Skin of body (tissue), 2 donors: ENCODE data around the gene LRRC55. TPM values are rescaled to one million over a fixed set of nuclear protein-coding genes. Genes with fewer than 3 reads are reported as not detected.

Experiments
- DNase-seq: peaks from one replicate; lab custom pipeline; 2025; lab: John Stamatoyannopoulos, UW
- total RNA-seq: library from RNA; depleted of rRNA; stranded (reverse); fragments of >200 nt; gene quantifications from one replicate; pipeline ENCODE4 v1.2.3, GENCODE V29; 2014

Gene LRRC55
- total RNA-seq, 1 donor from 2014 or later, result 0.89 TPM

DNA sequence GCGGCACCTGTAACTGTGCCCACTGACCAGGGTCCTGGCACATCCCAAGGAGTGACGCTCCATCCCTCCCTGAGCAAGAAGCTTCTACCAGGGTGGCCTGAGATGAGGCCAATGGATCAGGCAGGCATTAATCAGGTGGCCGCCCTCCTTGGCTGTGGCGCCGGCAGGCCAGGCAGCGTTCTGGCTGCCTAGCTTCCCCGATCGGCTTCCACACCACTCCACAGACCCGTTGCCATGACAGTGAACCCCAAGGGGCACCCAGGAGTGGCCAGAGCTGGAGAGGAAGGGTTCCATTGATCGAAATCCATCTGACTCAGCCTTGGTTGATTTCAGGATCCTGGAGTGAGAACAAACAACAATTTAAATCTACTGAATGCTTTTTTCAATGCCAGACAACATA, 20.5 kb downstream of the LRRC55 start:
- no peak for DNase-seq

GRCh38 chr11:57203359-57203758, 21.6 kb downstream of the LRRC55 start:
- peak; percentile 77 for DNase-seq

DNA sequence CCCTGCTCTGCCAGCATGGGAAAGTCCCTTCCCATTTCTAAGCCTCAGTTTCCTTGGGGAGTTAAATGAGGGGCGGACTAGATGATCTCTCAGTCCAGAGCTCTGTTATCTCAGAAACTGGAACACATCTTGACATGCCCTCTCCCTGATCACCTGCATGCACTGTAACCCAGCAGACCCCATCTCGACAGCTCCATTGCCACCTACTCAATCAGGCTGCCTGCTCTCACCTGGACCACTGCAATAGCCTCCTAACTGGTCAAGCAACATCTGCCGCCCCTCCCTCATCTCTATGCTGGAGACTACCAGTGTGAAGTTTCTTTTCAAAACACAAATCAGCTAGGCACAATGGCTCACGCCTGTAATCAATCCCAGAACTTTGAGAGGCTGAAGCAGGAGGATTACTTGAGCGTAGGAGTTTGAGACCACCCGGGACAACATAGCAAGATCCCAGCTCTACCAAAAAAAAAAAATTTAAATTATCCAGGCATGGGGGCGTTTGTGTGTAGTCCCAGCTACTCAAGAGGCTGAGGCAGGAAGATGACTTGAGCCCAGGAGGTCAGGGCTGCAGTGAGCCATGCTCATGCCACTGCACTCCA, 22.2 kb downstream of the LRRC55 start:
- no peak for DNase-seq

DNA sequence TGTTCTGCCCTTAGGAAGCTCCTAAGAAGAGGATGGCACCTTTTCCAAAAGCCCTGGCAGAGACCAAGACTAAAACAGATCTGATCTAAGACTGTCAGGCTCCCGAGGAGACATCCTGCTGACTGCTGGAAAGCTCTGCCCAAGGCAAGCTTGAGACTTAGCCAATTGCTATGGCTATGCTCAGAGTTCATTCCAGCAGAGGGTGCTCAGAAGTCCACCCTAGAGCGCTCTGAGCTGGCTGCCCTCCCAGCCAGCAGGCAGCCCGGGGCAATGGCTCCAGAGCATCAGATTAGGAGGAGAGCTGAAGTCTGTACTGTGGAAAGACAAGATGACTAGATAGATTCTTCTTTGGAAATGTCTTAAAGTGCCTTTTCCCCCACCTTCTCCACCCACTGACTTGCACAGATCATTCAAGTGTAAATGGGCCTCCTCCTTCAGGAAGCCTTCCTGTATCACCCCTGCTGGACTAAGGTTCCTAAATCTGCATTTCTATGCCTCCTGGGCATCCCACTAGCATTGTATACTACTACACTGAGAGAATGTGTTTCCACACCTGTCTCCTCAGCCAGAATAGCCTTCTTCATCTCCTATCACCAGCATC, 23.4 kb downstream of the LRRC55 start:
- no peak for DNase-seq

- no peak for DNase-seq
Observed at GRCh38 chr11:57207168-57207567, 25.4 kb downstream of the LRRC55 start.

DNA sequence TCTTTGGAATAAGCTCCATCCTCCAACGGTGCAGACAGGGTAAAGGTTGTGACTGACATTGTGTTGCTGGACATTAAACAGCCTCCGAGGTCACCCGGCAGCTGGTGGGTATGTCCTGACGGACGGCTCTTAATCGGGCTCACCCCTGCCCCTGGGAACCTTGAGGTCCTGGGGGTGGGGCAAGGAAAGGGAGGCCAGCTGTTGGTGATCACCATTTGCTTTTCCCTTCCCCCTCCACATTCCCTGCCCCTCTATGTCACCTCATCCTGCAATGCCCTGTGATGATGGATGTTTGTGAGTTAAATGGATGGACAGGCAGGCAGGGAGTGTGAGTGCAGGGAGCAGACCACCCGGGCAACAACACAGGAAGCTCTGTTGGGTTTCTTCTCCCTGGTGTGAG, 29.0 kb downstream of the LRRC55 start:
- DNase-seq, result no peak

GRCh38 chr11:57213342-57214097, 31.8 kb downstream of the LRRC55 start:
- DNase-seq, result peak; percentile 65

DNA sequence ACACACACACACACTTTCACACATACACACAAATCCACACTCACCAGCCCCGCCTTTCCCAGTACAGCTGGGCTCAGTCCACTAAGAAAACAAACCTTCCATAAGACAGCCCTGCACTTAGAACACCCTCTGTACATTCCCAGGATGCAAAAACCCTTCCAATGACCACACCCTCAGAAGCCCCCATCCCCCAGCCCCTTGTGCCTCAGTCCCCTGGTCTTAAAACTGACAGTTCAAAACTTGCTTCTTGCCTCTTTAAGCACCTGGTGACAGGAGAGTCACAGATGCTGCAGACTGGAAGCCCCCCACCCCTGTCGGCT, 32.3 kb downstream of the LRRC55 start:
- no peak for DNase-seq

DNA sequence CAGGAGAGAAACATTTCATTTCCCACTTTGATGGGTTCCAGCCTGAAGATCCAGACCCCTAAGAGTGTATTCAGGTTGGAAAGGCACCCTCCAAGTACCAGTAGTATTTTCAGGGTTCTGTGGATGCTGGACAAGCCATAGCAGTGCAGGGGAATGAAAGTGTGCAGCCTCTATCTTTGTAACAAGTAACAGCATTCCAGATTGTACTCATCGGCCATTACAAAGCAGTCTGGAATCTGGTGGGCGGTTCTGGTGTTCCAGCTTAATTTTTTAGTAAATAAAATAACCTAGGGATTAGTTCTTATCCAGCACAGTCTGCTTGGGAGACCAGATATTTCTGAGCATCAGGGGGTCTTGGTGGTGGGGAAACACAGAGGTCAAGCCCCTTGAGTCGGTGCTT, 32.7 kb downstream of the LRRC55 start:
- DNase-seq, result no peak

GRCh38 chr11:57216463-57216862, 34.7 kb downstream of the LRRC55 start:
- no peak for DNase-seq

GRCh38 chr11:57217053-57217452, 35.3 kb downstream of the LRRC55 start:
- DNase-seq, result no peak

DNA sequence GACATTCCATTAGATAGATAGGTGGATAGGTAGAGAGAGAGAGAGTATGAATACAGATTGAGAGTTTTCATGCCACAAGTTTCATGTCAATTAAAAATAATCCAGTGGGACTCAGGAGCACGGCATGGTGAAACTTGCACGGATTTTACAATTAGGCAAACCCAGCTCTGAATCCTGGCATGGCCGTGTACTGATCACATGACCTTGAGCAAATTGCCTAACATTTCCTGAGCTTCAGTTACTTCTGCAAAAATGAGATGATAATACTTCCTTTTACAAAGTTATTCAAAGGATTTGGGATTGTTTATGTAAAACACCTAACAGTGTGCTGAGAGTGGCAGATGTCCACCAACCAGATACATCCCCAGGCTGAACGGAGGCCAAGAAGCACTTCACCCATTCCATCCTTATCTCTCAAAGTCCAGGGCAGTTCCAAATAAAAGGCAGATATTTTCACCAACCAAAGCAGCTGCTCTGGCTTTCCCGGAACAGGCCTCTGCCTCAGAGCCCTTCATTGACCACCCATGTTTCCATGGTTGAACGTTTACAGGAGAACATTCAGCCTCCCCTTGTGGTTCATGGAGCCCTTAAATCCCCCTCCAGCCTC, 37.4 kb downstream of the LRRC55 start:
- DNase-seq, result no peak

DNA sequence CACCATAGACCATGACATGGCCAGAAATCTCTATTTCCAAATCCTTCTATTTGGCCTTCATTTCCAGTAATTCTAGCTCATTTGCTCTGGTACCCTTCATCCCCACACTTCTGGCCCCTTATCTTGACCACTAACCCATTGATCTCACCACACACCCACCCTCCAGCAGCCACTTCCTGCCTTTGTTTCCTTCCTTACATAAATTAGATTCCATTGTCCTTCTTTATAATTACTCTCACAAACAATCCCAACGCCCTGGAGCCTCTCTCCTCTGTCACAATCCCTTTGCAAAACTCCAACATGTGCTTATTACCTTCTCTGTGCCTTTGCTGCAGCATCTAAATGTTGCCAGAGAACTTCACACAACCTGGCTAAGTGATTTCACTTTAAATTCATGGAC, 40.5 kb downstream of the LRRC55 start:
- DNase-seq, result no peak

DNA sequence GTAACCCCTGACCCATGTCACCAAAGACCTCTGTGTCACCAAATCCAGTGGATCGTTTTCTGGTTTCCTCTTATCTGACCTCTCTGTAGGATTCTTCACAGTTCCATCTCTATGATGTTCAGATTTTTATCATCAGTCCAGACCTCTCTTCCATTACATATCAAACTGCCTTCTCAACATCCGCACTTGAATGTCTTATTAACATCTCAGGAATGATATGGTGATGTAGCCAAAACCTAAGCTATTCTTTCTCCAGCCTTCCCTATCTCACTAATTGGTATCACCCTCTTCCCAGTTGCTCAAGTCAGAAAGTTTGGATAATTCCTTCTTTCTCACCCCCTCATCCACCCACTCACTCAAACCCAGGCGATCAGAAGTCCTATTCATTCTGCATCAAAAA, 41.8 kb downstream of the LRRC55 start:
- no peak for DNase-seq

DNA sequence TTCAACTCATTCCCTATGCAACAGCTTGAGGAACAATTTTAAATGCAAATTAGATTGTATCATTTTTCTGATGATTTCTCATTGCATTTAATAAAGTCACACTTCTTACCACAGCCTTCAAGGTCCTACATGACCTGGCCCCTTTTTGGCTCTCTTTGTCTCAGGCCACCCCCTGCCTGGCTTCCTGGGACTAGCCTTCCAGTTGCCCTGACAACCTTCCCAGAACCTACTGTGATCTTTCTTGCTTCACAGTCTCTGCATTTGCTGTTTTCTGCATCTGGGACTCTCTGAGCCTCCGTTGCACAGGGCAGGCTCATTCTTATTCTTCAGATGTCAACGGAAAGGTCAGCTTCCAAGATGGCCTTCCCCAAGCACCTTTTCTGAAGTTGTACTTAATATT, 42.4 kb downstream of the LRRC55 start:
- DNase-seq, result no peak

DNA sequence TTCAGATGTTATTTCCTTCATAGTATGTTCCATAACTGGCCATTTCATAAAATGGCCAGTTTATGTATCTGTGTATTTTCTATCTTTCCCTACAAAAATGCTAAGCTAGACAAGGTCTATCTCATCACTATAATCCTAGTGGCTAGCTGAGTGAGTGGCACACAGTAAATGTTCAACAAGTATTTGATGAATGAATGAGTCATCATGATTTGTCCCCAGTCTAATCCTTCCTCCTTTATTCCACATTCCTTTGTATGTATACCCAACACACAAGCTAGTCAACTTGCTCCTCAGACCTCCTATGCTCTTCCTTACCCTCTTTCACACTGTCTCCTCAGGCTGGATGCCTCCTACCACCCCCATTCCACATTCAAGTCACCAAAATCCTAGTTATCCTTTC, 42.8 kb downstream of the LRRC55 start:
- DNase-seq, result no peak

GRCh38 chr11:57228600-57228999, 46.8 kb downstream of the LRRC55 start:
- no peak for DNase-seq

GRCh38 chr11:57230316-57230715, 48.6 kb downstream of the LRRC55 start:
- DNase-seq, result no peak

DNA sequence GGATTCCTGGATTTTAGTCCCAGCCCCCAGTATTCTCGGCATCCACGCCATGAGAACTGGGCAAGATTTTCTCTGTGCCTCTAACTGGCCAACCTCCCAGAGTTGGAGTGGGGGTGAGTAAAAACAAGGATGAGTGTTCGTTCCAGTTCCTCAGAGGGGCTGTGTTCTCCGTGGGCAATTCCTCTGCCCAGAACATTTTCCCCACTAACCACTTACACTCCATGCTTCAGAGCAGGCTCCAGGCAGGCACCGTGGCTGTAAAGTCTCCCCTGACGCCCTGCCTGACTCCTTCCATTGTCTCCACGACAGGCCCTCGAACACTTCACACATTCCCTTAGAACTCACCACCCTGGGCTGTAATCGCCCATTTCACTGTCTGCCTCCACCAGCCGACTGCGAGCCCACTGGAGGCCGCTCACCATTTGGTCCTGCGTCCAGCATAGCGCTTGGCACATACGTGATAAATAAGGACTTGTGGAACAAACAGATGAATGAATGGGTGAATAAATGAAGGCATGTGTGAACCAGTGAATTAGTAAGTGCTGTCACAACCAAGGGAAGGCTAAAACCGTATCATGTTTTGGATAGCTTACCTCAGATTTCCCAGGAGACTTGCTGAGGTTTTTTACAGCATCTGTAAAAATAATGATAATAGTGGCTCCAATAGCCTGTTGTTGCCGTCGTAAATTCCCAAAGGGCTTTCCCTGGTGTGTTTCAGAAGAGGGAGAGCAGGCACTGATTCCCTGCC, 49.2 kb downstream of the LRRC55 start:
- DNase-seq, result no peak

GRCh38 chr11:57231539-57232253, 49.9 kb downstream of the LRRC55 start:
- no peak for DNase-seq

- no peak for DNase-seq
Observed at GRCh38 chr11:57233702-57234101, 51.9 kb downstream of the LRRC55 start.
